DOHH2 (cell line): Measurements from ENCODE around the gene LRRC32.

Experiments used
- EZH2phosphoT487 ChIP-seq: fragments of 200-600 bp; sonication (generic); IDR thresholded peaks from 2 replicates; pipeline ENCODE4 v1.6.1; 2017; ENCODE audit warnings: borderline replicate concordance, mild to moderate bottlenecking, antibody characterized with exemption, low read length, moderate library complexity, mixed read lengths
- TF ChIP-seq, protein P1 (sequence below): fragments of 200-600 bp; sonication (generic); IDR thresholded peaks from one replicate; pipeline ENCODE4 v1.5.1; 2014; ENCODE audit warnings: antibody characterized with exemption, mild to moderate bottlenecking, low read depth, low read length; ENCODE audit not compliant: poor library complexity, severe bottlenecking

DNA sequence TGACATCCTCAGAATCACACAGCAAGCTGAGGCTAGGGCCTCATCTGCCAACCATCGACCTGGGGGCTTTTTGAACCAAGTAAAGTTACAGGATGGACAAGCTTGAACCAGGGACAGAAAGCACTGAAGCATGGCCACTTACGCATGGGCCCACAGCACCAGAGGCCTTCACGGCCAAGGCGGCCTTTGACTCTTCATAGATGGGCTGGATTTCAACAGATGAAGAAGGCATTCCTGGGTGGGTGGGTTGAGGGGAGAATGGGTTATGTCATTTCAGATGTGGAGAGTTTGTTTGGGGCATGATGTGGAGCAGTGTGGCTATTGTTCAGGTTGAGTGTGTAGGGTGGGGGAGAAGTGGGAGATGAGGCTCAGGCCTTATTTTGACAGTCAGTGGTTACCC lies 60.2 kb downstream of the LRRC32 start:
- TF ChIP-seq, protein P1, sequence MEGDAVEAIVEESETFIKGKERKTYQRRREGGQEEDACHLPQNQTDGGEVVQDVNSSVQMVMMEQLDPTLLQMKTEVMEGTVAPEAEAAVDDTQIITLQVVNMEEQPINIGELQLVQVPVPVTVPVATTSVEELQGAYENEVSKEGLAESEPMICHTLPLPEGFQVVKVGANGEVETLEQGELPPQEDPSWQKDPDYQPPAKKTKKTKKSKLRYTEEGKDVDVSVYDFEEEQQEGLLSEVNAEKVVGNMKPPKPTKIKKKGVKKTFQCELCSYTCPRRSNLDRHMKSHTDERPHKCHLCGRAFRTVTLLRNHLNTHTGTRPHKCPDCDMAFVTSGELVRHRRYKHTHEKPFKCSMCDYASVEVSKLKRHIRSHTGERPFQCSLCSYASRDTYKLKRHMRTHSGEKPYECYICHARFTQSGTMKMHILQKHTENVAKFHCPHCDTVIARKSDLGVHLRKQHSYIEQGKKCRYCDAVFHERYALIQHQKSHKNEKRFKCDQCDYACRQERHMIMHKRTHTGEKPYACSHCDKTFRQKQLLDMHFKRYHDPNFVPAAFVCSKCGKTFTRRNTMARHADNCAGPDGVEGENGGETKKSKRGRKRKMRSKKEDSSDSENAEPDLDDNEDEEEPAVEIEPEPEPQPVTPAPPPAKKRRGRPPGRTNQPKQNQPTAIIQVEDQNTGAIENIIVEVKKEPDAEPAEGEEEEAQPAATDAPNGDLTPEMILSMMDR = no peak
- TF ChIP-seq EZH2phosphoT487 = no peak
